ENCODE measurements around the gene HSD17B7. TPM values are rescaled to one million over a fixed set of nuclear protein-coding genes. Genes with fewer than 3 reads are reported as not detected.
"Not testable (repeated sequence)": the region's sequence is repeated elsewhere in the genome, so short reads cannot be mapped to it uniquely, and the experiment has no call there.

Gene HSD17B7
- total RNA-seq = 16.6 and 35.6 TPM in 2 replicates

- peak; percentile 62 for DNase-seq (ENCODE audit: low read depth)
Observed at GRCh38 chr1:162790303-162790984, at the start of gene HSD17B7. TSS of gene HSD17B7 (plus strand) at chr1:162790702. CDS start at chr1:162790801, 99 bp downstream.

GRCh38 chr1:162740755-162741154 is 49.7 kb upstream of the HSD17B7 start:
- DNase-seq (ENCODE audit: low read depth) = no peak

- DNase-seq (ENCODE audit: low read depth) = no peak
Observed at GRCh38 chr1:162741574-162741973, 48.9 kb upstream of the HSD17B7 start.

- not testable (repeated sequence) for DNase-seq (ENCODE audit: low read depth)
Observed at GRCh38 chr1:162746264-162746942, 44.1 kb upstream of the HSD17B7 start.

- DNase-seq (ENCODE audit: low read depth) = peak; percentile 7
Observed at GRCh38 chr1:162753001-162753658, 37.4 kb upstream of the HSD17B7 start.

- DNase-seq (ENCODE audit: low read depth) = no peak
Observed at GRCh38 chr1:162753998-162754585, 36.4 kb upstream of the HSD17B7 start.

GRCh38 chr1:162755306-162755705 is 35.2 kb upstream of the HSD17B7 start:
- DNase-seq (ENCODE audit: low read depth) = no peak

- DNase-seq (ENCODE audit: low read depth) = peak; percentile 3
Observed at GRCh38 chr1:162756523-162756922, 34.0 kb upstream of the HSD17B7 start.

GRCh38 chr1:162757476-162757875 is 33.0 kb upstream of the HSD17B7 start:
- DNase-seq (ENCODE audit: low read depth) = peak; percentile 6

- no peak for DNase-seq (ENCODE audit: low read depth)
Observed at GRCh38 chr1:162765788-162766187, 24.7 kb upstream of the HSD17B7 start.

GRCh38 chr1:162772571-162773154 is 17.8 kb upstream of the HSD17B7 start:
- peak; percentile 11 for DNase-seq (ENCODE audit: low read depth)

GRCh38 chr1:162774007-162774406 is 16.5 kb upstream of the HSD17B7 start:
- no peak for DNase-seq (ENCODE audit: low read depth)

- DNase-seq (ENCODE audit: low read depth) = no peak
Observed at GRCh38 chr1:162779043-162779442, 11.5 kb upstream of the HSD17B7 start.

GRCh38 chr1:162782671-162783070 is 7.8 kb upstream of the HSD17B7 start:
- no peak for DNase-seq (ENCODE audit: low read depth)

- DNase-seq (ENCODE audit: low read depth) = not testable (repeated sequence)
Observed at GRCh38 chr1:162784926-162785325, 5.6 kb upstream of the HSD17B7 start.

GRCh38 chr1:162788783-162789182 is 1.7 kb upstream of the HSD17B7 start:
- peak; percentile 66 for DNase-seq (ENCODE audit: low read depth)

- not testable (repeated sequence) for DNase-seq (ENCODE audit: low read depth)
Observed at GRCh38 chr1:162790985-162791357, 469 bp downstream of the HSD17B7 start.

- not testable (repeated sequence) for DNase-seq (ENCODE audit: low read depth)
Observed at GRCh38 chr1:162794284-162794683, 3.8 kb downstream of the HSD17B7 start.

GRCh38 chr1:162796617-162797279 is 6.2 kb downstream of the HSD17B7 start:
- peak; percentile 70 for DNase-seq (ENCODE audit: low read depth)

GRCh38 chr1:162799995-162800830 is 9.7 kb downstream of the HSD17B7 start:
- peak; percentile 77 for DNase-seq (ENCODE audit: low read depth)

GRCh38 chr1:162807503-162807902 is 17.0 kb downstream of the HSD17B7 start:
- DNase-seq (ENCODE audit: low read depth) = not testable (repeated sequence)

Data from renal cortical epithelial cell (primary cell).